ENCODE results near the gene SNX6. TPM values are rescaled to one million over a fixed set of nuclear protein-coding genes. Genes with fewer than 3 reads are reported as not detected.
"Not testable (repeated sequence)": the region's sequence is repeated elsewhere in the genome, so short reads cannot be mapped to it uniquely, and the experiment has no call there.

Gene SNX6
- total and polyA plus RNA-seq, 2 experiments from 2014 or later: 110 to 157 TPM

DNA sequence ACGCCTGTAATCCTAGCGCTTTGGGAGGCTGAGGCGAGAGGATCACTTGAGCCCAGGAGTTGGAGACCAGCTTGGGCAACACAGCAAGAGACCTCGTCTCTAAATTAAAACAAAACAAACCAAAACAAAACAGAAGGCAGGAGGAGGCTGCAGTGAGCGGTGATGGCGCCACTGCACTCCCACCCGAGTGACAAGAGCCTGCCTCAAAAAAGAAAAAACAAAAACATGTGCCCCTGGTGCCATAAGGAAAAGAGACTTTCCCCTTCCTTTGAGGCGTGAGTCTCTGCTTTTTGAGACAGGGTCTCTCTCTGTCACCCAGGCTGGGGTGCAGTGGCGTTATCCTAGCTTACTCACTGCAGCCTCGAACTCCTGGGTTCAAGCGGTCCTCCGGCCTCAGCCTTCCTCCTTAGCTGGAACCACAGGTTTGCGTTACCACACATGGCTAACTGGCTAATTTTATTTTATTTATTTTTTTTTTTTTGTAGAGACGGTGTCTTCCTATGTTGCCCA, 81.4 kb downstream of the SNX6 start (continued):
- no peak for TF ChIP-seq ZNF462 (CRISPR knock-in tag; IDR thresholded peaks at IDR 0.05)
- no peak for TF ChIP-seq ZNF331 (CRISPR knock-in tag; IDR thresholded peaks at IDR 0.05; ENCODE audit: low read depth)
- no peak for TF ChIP-seq EZH2 (IDR thresholded peaks at IDR 0.05; ENCODE audit: low read depth, unreplicated experiment)
- no peak for TF ChIP-seq POLR2AphosphoS5 (IDR thresholded peaks at IDR 0.05; ENCODE audit: low read depth)
- TF ChIP-seq ZNF114 (CRISPR knock-in tag; IDR thresholded peaks at IDR 0.05): no peak
- TF ChIP-seq, protein P1, sequence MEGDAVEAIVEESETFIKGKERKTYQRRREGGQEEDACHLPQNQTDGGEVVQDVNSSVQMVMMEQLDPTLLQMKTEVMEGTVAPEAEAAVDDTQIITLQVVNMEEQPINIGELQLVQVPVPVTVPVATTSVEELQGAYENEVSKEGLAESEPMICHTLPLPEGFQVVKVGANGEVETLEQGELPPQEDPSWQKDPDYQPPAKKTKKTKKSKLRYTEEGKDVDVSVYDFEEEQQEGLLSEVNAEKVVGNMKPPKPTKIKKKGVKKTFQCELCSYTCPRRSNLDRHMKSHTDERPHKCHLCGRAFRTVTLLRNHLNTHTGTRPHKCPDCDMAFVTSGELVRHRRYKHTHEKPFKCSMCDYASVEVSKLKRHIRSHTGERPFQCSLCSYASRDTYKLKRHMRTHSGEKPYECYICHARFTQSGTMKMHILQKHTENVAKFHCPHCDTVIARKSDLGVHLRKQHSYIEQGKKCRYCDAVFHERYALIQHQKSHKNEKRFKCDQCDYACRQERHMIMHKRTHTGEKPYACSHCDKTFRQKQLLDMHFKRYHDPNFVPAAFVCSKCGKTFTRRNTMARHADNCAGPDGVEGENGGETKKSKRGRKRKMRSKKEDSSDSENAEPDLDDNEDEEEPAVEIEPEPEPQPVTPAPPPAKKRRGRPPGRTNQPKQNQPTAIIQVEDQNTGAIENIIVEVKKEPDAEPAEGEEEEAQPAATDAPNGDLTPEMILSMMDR (conservative IDR thresholded peaks at IDR 0.05; ENCODE audit: low read depth in 2 of 2): no peak

DNA sequence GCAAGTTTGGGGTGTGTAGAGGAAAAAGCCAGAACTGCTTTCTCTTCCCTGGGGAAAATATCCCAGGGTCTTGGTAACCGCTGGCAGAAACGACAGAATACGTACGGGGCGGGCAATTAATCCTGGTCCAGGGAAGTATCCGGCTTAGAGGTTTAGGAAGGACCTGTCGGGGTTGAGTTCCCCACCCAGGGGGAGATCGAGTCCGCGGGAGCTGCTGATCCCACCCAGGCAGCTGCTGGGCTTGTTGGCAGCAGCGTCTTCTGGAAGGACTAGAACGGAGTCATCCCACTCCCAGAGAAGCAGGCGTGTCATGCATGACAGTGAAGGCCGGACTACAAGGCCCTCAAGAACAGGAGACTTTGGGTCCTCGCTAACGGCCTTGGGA, 82.8 kb downstream of the SNX6 start:
- not testable (repeated sequence) for H3K36me3 Mint-ChIP-seq (ENCODE audit: low read depth); H3F3A ChIP-seq (replicated peaks; ENCODE audit: low read depth); H2AFZ ChIP-seq; H3K27ac ChIP-seq (ENCODE audit: low read depth); H3K79me2 ChIP-seq (replicated peaks; ENCODE audit: insufficient read depth); H3K27me3 ChIP-seq (ENCODE audit: insufficient read depth); H3K4me3 Mint-ChIP-seq; H3K4me1 ChIP-seq (ENCODE audit: insufficient read depth); H3K27me3 Mint-ChIP-seq (ENCODE audit: insufficient read depth, low read depth, poor library complexity); H3K36me3 ChIP-seq (ENCODE audit: insufficient read depth); H3K4me3 ChIP-seq; H3K4me1 Mint-ChIP-seq; H3K9me3 Mint-ChIP-seq; H3K4me2 ChIP-seq; H4K20me1 ChIP-seq (replicated peaks; ENCODE audit: insufficient read depth); DNase-seq (ENCODE audit: low spot score); H3K9me2 ChIP-seq (ENCODE audit: insufficient read depth); H3K27ac Mint-ChIP-seq
- peak; percentile 70 for ATAC-seq

DNA sequence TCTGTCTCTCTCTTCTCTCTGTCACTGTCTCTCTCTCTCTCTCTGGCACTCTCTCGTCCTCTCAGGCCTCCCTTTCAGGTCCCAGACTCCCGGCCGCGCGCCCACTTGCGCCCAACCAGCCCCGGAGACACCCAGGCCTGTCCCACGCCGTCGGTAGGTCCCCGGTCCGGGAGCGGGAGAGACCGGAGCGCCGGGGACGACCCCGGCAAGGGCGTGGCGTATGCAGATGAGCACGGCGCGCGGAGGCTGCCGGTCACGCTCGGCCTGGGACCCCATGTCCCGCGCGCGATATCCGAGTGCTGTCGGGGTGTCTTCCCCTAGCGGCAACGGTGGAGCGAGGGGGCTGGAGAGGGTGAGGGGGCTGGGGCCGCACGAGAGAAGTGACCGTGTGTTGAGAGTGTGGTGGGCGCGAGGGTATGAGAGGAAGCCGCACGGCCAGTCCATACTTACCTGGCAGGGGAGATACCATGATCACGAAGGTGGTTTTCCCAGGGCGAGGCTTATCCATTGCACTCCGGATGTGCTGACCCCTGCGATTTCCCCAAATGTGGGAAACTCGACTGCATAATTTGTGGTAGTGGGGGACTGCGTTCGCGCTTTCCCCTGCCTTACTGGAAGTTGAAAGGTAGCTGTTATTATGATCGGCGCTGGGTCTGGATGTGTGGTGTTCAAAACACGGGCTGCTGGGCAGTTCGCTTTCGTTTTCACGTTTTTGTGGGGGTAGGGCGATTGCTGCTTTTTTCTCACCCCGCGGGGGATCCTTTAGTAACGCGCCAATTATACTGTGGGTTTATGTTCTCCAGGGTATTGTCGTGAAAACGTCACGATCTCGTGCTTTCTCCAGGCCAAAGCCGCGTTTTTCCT, 83.4 kb downstream of the SNX6 start:
- H3K27me3 ChIP-seq (ENCODE audit: insufficient read depth); H3K79me2 ChIP-seq (replicated peaks; ENCODE audit: insufficient read depth); H3K36me3 Mint-ChIP-seq (ENCODE audit: low read depth); H3K4me3 ChIP-seq; H4K20me1 ChIP-seq (replicated peaks; ENCODE audit: insufficient read depth); H3K36me3 ChIP-seq (ENCODE audit: insufficient read depth); H3K4me3 Mint-ChIP-seq; H3K4me2 ChIP-seq; H3K4me1 ChIP-seq (ENCODE audit: insufficient read depth); H3K9me3 Mint-ChIP-seq; H3K4me1 Mint-ChIP-seq; H3K9me2 ChIP-seq (ENCODE audit: insufficient read depth); H2AFZ ChIP-seq; H3F3A ChIP-seq (replicated peaks; ENCODE audit: low read depth); H3K27ac Mint-ChIP-seq; DNase-seq (ENCODE audit: low spot score); H3K27me3 Mint-ChIP-seq (ENCODE audit: insufficient read depth, low read depth, poor library complexity); H3K27ac ChIP-seq (ENCODE audit: low read depth): not testable (repeated sequence)
- ATAC-seq: peak; percentile 80
